ENCODE data around the gene TMPRSS5.
"Not testable (repeated sequence)": the region's sequence is repeated elsewhere in the genome, so short reads cannot be mapped to it uniquely, and the experiment has no call there.

TMPRSS5 gene

GRCh38 chr11:113697111-113697510 is 9.0 kb downstream of the TMPRSS5 start:
- DNase-seq (ENCODE audit: low read depth): no peak

- DNase-seq (ENCODE audit: low read depth): no peak
Measured at GRCh38 chr11:113695207-113695606, 10.9 kb downstream of the TMPRSS5 start.

GRCh38 chr11:113694390-113694789 is 11.7 kb downstream of the TMPRSS5 start:
- DNase-seq (ENCODE audit: low read depth): no peak

- DNase-seq (ENCODE audit: low read depth): no peak
Measured at GRCh38 chr11:113693030-113693429, 13.1 kb downstream of the TMPRSS5 start.

- peak; percentile 30 for DNase-seq (ENCODE audit: low read depth)
Measured at GRCh38 chr11:113690619-113691569, 15.2 kb downstream of the TMPRSS5 start.

- no peak for DNase-seq (ENCODE audit: low read depth)
Measured at GRCh38 chr11:113689768-113690618, 16.1 kb downstream of the TMPRSS5 start.

- no peak for DNase-seq (ENCODE audit: low read depth)
Measured at GRCh38 chr11:113685654-113686359, 20.3 kb downstream of the TMPRSS5 start.

GRCh38 chr11:113684496-113684895 is 21.6 kb downstream of the TMPRSS5 start:
- no peak for DNase-seq (ENCODE audit: low read depth)

GRCh38 chr11:113683481-113684046 is 22.5 kb downstream of the TMPRSS5 start:
- DNase-seq (ENCODE audit: low read depth): no peak

- no peak for DNase-seq (ENCODE audit: low read depth)
Measured at GRCh38 chr11:113681711-113682413, 24.2 kb downstream of the TMPRSS5 start.

GRCh38 chr11:113681282-113681681 is 24.8 kb downstream of the TMPRSS5 start:
- no peak for DNase-seq (ENCODE audit: low read depth)

- DNase-seq (ENCODE audit: low read depth): no peak
Measured at GRCh38 chr11:113677685-113678084, 28.4 kb downstream of the TMPRSS5 start.

- no peak for DNase-seq (ENCODE audit: low read depth)
Measured at GRCh38 chr11:113675565-113675964, 30.5 kb downstream of the TMPRSS5 start.

- DNase-seq (ENCODE audit: low read depth): peak; percentile 88
Measured at GRCh38 chr11:113675003-113675561, 31.0 kb downstream of the TMPRSS5 start.

- no peak for DNase-seq (ENCODE audit: low read depth)
Measured at GRCh38 chr11:113674397-113674685, 31.8 kb downstream of the TMPRSS5 start.

- no peak for DNase-seq (ENCODE audit: low read depth)
Measured at GRCh38 chr11:113673550-113674396, 32.3 kb downstream of the TMPRSS5 start.

GRCh38 chr11:113671914-113672313 is 34.2 kb downstream of the TMPRSS5 start:
- DNase-seq (ENCODE audit: low read depth): not testable (repeated sequence)

GRCh38 chr11:113670831-113671215 is 35.3 kb downstream of the TMPRSS5 start:
- no peak for DNase-seq (ENCODE audit: low read depth)

- no peak for DNase-seq (ENCODE audit: low read depth)
Measured at GRCh38 chr11:113670149-113670830, 35.8 kb downstream of the TMPRSS5 start.

GRCh38 chr11:113668255-113668654 is 37.9 kb downstream of the TMPRSS5 start:
- no peak for DNase-seq (ENCODE audit: low read depth)
